ENCODE data around the gene NXPH2. TPM values are rescaled to one million over a fixed set of nuclear protein-coding genes. Genes with fewer than 3 reads are reported as not detected.

The NXPH2 gene
- polyA plus RNA-seq, 1 of the 3 experiments (the other 2 are of a cell fraction): not detected

DNA sequence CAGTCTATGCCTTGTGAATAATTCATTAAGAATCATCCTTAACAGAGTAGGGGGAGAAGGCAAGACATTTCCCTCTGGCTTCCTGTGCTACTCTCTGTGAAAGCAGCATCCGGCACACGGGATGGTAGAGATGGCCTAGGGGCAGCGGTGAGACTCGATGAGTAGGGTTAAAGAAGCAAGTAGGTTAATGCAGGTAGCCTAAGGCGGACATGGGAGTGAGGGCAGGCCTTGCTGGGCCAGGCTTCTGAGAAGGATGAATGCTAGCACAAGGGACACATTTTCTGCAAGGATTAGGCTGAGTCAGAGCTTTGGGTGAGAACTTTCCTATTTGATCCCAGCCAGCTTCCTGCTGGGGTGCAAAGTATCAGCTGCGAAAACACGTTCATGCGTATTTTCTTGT lies 80.8 kb downstream of the NXPH2 start:
- H3F3A ChIP-seq (replicated peaks; ENCODE audit: insufficient read depth): no peaks in the 10 kb centered on the region
- no peak overlapping the region for H3K4me2 ChIP-seq
- WGBS (ENCODE audit: low lambda C conversion rate): 93% methylated on average over 8 of the region's 8 CpGs
- no peaks in the 10 kb centered on the region for H3K4me1 ChIP-seq (ENCODE audit: control insufficient read depth in 1 of 2, insufficient read depth in 2 of 2, low read depth in 1 of 2, low read length in 1 of 2)
- H3K9me2 ChIP-seq: no peaks in the 10 kb centered on the region
- H3K9me3 ChIP-seq: no peaks in the 10 kb centered on the region
- H3K27ac ChIP-seq (ENCODE audit: low read depth in 2 of 2, low read length in 1 of 2): no peak overlapping the region
- no peaks in the 10 kb centered on the region for H4K20me1 ChIP-seq (ENCODE audit: insufficient read depth)
- ChIA-PET CTCF (no interaction called here), POLR2A (no interaction called here)
- H3K27me3 ChIP-seq (ENCODE audit: insufficient read depth): no peaks in the 10 kb centered on the region
- no peak overlapping the region for H3K9ac ChIP-seq
- H3K4me3 ChIP-seq (ENCODE audit: low read depth in 2 of 2, low read length in 1 of 2): no peak overlapping the region
- no peak for DNase-seq
- no peaks in the 10 kb centered on the region for H3K79me2 ChIP-seq (ENCODE audit: insufficient read depth)
- H3K36me3 ChIP-seq (replicated peaks in 1 of 2; ENCODE audit: control insufficient read depth in 1 of 2, insufficient read depth in 2 of 2, low read length in 1 of 2): no peaks in the 10 kb centered on the region
- no peak overlapping the region for H2AFZ ChIP-seq (ENCODE audit: low read depth)
- TF ChIP-seq, protein P1, sequence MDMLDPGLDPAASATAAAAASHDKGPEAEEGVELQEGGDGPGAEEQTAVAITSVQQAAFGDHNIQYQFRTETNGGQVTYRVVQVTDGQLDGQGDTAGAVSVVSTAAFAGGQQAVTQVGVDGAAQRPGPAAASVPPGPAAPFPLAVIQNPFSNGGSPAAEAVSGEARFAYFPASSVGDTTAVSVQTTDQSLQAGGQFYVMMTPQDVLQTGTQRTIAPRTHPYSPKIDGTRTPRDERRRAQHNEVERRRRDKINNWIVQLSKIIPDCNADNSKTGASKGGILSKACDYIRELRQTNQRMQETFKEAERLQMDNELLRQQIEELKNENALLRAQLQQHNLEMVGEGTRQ (IDR thresholded peaks at IDR 0.05; ENCODE audit: borderline replicate concordance, low read depth, low read length): no peak
- TF ChIP-seq ELF1 (IDR thresholded peaks at IDR 0.05): no peak
- TF ChIP-seq TCF12 (IDR thresholded peaks at IDR 0.05): no peak
- TF ChIP-seq FOSL2 (IDR thresholded peaks at IDR 0.05; ENCODE audit: borderline replicate concordance, low read depth): no peak
- no peak for TF ChIP-seq JUND (IDR thresholded peaks at IDR 0.05)
- no peak for TF ChIP-seq FOXJ3 (CRISPR knock-in tag; IDR thresholded peaks at IDR 0.05)
- no peak for TF ChIP-seq SMC3 (IDR thresholded peaks at IDR 0.05; ENCODE audit: low read depth, low read length)
- no peak for TF ChIP-seq FOXM1 (IDR thresholded peaks at IDR 0.05; ENCODE audit: low read depth)
- TF ChIP-seq NRF1 (IDR thresholded peaks at IDR 0.05; ENCODE audit: low read depth, low read length): no peak

GRCh38 chr2:138698428-138698827 lies 81.8 kb downstream of the NXPH2 start:
- CTCF ChIA-PET: no interaction called here
- no peaks in the 10 kb centered on the region for H3K27me3 ChIP-seq (ENCODE audit: insufficient read depth)
- H3K4me1 ChIP-seq (ENCODE audit: control insufficient read depth in 1 of 2, insufficient read depth in 2 of 2, low read depth in 1 of 2, low read length in 1 of 2): no peaks in the 10 kb centered on the region
- H3K9ac ChIP-seq: no peak overlapping the region
- H3K9me3 ChIP-seq: no peaks in the 10 kb centered on the region
- POLR2A ChIA-PET: no interaction called here
- no peak overlapping the region for H2AFZ ChIP-seq (ENCODE audit: low read depth)
- H4K20me1 ChIP-seq (ENCODE audit: insufficient read depth): no peaks in the 10 kb centered on the region
- H3K4me2 ChIP-seq: no peak overlapping the region
- H3F3A ChIP-seq (replicated peaks; ENCODE audit: insufficient read depth): no peaks in the 10 kb centered on the region
- no peak for DNase-seq
- no peaks in the 10 kb centered on the region for H3K9me2 ChIP-seq
- 84% methylated on average over 6 of the region's 6 CpGs for WGBS (ENCODE audit: low lambda C conversion rate)
- H3K36me3 ChIP-seq (replicated peaks in 1 of 2; ENCODE audit: control insufficient read depth in 1 of 2, insufficient read depth in 2 of 2, low read length in 1 of 2): no peaks in the 10 kb centered on the region
- H3K79me2 ChIP-seq (ENCODE audit: insufficient read depth): no peaks in the 10 kb centered on the region
- no peak overlapping the region for H3K27ac ChIP-seq (ENCODE audit: low read depth in 2 of 2, low read length in 1 of 2)
- TF ChIP-seq RFX5 (IDR thresholded peaks at IDR 0.05; ENCODE audit: low read length) (no peak), ELF1 (IDR thresholded peaks at IDR 0.05) (no peak), YY1 (IDR thresholded peaks at IDR 0.05; ENCODE audit: low read depth) (no peak), GABPA (IDR thresholded peaks at IDR 0.05; ENCODE audit: low read depth) (no peak), RCOR1 (IDR thresholded peaks at IDR 0.05; ENCODE audit: low read length) (no peak), FOSL2 (IDR thresholded peaks at IDR 0.05; ENCODE audit: borderline replicate concordance, low read depth) (no peak), GATA2 (CRISPR knock-in tag; IDR thresholded peaks at IDR 0.05) (no peak), NRF1 (IDR thresholded peaks at IDR 0.05; ENCODE audit: low read depth, low read length) (no peak)
- TF ChIP-seq, protein P1 (IDR thresholded peaks at IDR 0.05; ENCODE audit: borderline replicate concordance, low read depth, low read length): no peak
- TF ChIP-seq, protein P2, sequence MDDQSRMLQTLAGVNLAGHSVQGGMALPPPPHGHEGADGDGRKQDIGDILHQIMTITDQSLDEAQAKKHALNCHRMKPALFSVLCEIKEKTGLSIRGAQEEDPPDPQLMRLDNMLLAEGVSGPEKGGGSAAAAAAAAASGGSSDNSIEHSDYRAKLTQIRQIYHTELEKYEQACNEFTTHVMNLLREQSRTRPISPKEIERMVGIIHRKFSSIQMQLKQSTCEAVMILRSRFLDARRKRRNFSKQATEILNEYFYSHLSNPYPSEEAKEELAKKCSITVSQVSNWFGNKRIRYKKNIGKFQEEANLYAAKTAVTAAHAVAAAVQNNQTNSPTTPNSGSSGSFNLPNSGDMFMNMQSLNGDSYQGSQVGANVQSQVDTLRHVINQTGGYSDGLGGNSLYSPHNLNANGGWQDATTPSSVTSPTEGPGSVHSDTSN (IDR thresholded peaks at IDR 0.05): no peak
- no peak overlapping the region for H3K4me3 ChIP-seq (ENCODE audit: low read depth in 2 of 2, low read length in 1 of 2)
